HEK293 (cell line): ENCODE measurements around the gene TRAP1.

Experiments
- CTCF ChIP-seq: fragments of 450-650 bp; formaldehyde crosslinking; IDR thresholded peaks from 2 replicates; pipeline ENCODE4 v1.5.1; 2016; ENCODE audit warnings: missing biosample characterization, missing genetic modification characterization
- MYNN ChIP-seq: fragments of 450-650 bp; formaldehyde crosslinking; IDR thresholded peaks from 2 replicates; pipeline ENCODE4 v1.5.1; 2016; ENCODE audit warnings: missing biosample characterization, missing genetic modification characterization, borderline replicate concordance
- ZBTB7A ChIP-seq: fragments of 450-650 bp; formaldehyde crosslinking; IDR thresholded peaks from 2 replicates; pipeline ENCODE4 v1.5.1; 2016; ENCODE audit warnings: low read depth, missing biosample characterization, missing genetic modification characterization

GRCh38 chr16:3740934-3741333 lies 23.6 kb upstream of the TRAP1 start:
- TF ChIP-seq ZBTB7A (tag by site-specific recombination) = no peak
- TF ChIP-seq CTCF = no peak
- TF ChIP-seq MYNN (tag by site-specific recombination) = no peak
